Keratinocyte (primary cell): ENCODE data around the gene CRACR2A.

Experiments
- CTCF ChIP-seq, 3 experiments: IDR thresholded peaks in 1 of 3; conservative IDR thresholded peaks in 1 of 3; optimal IDR thresholded peaks in 1 of 3; 2 replicates in 2 of 3; 3 replicates in 1 of 3; pipeline versions ENCODE3 to v1.5.1; 2011; ENCODE audit warnings: low read length in 3 of 3, mild to moderate bottlenecking in 3 of 3, moderate library complexity in 2 of 3, control low read depth in 1 of 3, inconsistent platforms in 1 of 3; ENCODE audit not compliant: insufficient read depth in 2 of 3; ENCODE audit errors: extremely low read depth in 1 of 3
- EZH2 ChIP-seq: IDR thresholded peaks from one replicate; pipeline ENCODE4 v1.6.1; 2012; ENCODE audit warnings: inconsistent platforms, mild to moderate bottlenecking, low read length, moderate library complexity

- no peak for TF ChIP-seq CTCF (optimal IDR thresholded peaks at IDR 0.05 in 1 of 3, IDR thresholded peaks at IDR 0.05 in 1 of 3, conservative IDR thresholded peaks at IDR 0.05 in 1 of 3; ENCODE audit: extremely low read depth in 1 of 3, insufficient read depth in 2 of 3, low read length in 3 of 3)
- no peak for TF ChIP-seq EZH2
These were observed 54.5 kb downstream of the CRACR2A start for GRCh38 chr12:3698218-3698974.
